ENCODE measurements around the gene OR10J1.
"Not testable (repeated sequence)": the region's sequence is repeated elsewhere in the genome, so short reads cannot be mapped to it uniquely, and the experiment has no call there.

Gene OR10J1

GRCh38 chr1:159439422-159439821 lies at the start of gene OR10J1:
TSS of gene OR10J1 (plus strand) at chr1:159439722. CDS start at chr1:159439792, 70 bp downstream.
- no peak for DNase-seq

- DNase-seq, result no peak
These were observed 32.7 kb upstream of the OR10J1 start for GRCh38 chr1:159406821-159407220.

GRCh38 chr1:159408862-159409400 lies 30.6 kb upstream of the OR10J1 start:
- no peak for DNase-seq

GRCh38 chr1:159421821-159422220 lies 17.7 kb upstream of the OR10J1 start:
- DNase-seq, result no peak

GRCh38 chr1:159428536-159428935 lies 11.0 kb upstream of the OR10J1 start:
- DNase-seq, result no peak

- no peak for DNase-seq
These were observed 10.3 kb upstream of the OR10J1 start for GRCh38 chr1:159429074-159429861.

- DNase-seq, result no peak
These were observed 8.5 kb upstream of the OR10J1 start for GRCh38 chr1:159430985-159431384.

- no peak for DNase-seq
These were observed 7.6 kb upstream of the OR10J1 start, which contains the start of gene OR10J4 for GRCh38 chr1:159431904-159432303. TSS of gene OR10J4 (plus strand) at chr1:159432204.

- DNase-seq, result no peak
These were observed 3.1 kb upstream of the OR10J1 start for GRCh38 chr1:159436469-159436868.

GRCh38 chr1:159441360-159441759 lies 1.8 kb downstream of the OR10J1 start:
- no peak for DNase-seq

GRCh38 chr1:159442428-159442827 lies 2.9 kb downstream of the OR10J1 start:
- no peak for DNase-seq

- DNase-seq, result no peak
These were observed 3.7 kb downstream of the OR10J1 start for GRCh38 chr1:159443066-159443750.

GRCh38 chr1:159444511-159444910 lies 5.0 kb downstream of the OR10J1 start:
- no peak for DNase-seq

GRCh38 chr1:159448181-159448580 lies 8.7 kb downstream of the OR10J1 start:
- DNase-seq, result no peak

GRCh38 chr1:159449605-159450004 lies 10.1 kb downstream of the OR10J1 start:
- DNase-seq, result not testable (repeated sequence)

- DNase-seq, result no peak
These were observed 20.0 kb downstream of the OR10J1 start for GRCh38 chr1:159459551-159459950.

- DNase-seq, result no peak
These were observed 25.7 kb downstream of the OR10J1 start for GRCh38 chr1:159465191-159465603.

- DNase-seq, result no peak
These were observed 28.8 kb downstream of the OR10J1 start for GRCh38 chr1:159468321-159468720.

GRCh38 chr1:159469921-159470533 lies 30.5 kb downstream of the OR10J1 start:
- no peak for DNase-seq

GRCh38 chr1:159473335-159473734 lies 33.8 kb downstream of the OR10J1 start:
- no peak for DNase-seq

- no peak for DNase-seq
These were observed 35.4 kb downstream of the OR10J1 start for GRCh38 chr1:159474926-159475325.

GRCh38 chr1:159483501-159483900 lies 44.0 kb downstream of the OR10J1 start:
- DNase-seq, result no peak
